WTC11 (cell line): ENCODE data around the gene SH2B3.

Experiments used
- ZNF317 ChIP-seq: sonication (generic); formaldehyde crosslinking; IDR thresholded peaks from 2 replicates; pipeline ENCODE4 v1.8.1; 2023; ENCODE audit warnings: low read depth, mild to moderate bottlenecking, moderate library complexity, missing genetic modification reagents, borderline replicate concordance
- TF ChIP-seq, protein P1 (sequence below): sonication (generic); formaldehyde crosslinking; IDR thresholded peaks from 2 replicates; pipeline ENCODE4 v1.8.0; 2022; ENCODE audit warnings: missing genetic modification reagents
- TF ChIP-seq, protein P2 (sequence below): sonication (generic); formaldehyde crosslinking; IDR thresholded peaks from 2 replicates; pipeline ENCODE4 v1.8.0; 2023; ENCODE audit warnings: missing genetic modification reagents, mild to moderate bottlenecking, borderline replicate concordance
- TF ChIP-seq, protein P3 (sequence below): fragments of 200-600 bp; IDR thresholded peaks from 2 replicates; pipeline ENCODE4 v1.8.0; 2022; ENCODE audit warnings: antibody characterized with exemption

DNA sequence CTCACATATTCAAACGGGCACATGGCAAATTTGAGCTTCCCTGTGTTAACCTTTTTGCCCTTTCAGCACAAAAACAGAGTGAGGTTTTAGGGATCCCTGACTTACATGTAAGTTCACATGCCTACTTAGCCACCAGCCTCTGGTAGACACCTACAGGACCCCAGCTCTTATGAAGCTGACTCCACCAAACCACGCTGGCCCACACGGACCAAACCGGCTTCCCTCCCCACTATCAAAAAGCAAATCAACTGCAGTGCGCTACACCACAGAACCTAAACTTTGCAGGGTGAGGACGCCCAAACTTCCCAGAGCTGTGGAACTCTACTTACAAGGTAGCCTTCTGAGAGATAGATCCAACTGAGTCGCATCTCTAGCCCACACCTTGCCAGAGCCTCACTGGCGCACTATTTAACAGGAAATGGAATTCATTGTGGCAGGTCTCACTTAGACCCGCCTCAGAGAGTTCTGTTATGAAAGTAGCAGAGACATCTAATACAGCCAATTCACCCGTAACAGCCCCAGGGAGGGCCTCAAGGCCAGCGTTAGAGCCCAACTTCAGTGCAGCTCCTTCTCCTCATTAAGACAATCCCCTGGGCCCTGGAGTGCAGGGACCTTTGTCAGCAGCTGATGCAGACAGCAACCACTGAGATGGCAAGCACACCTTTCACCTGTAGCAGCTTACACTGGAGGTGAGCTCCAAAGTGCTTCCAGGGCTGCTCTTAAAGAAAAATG is 49.2 kb downstream of the SH2B3 start:
- TF ChIP-seq ZNF317 (CRISPR knock-in tag), result no peak
- TF ChIP-seq, protein P1, sequence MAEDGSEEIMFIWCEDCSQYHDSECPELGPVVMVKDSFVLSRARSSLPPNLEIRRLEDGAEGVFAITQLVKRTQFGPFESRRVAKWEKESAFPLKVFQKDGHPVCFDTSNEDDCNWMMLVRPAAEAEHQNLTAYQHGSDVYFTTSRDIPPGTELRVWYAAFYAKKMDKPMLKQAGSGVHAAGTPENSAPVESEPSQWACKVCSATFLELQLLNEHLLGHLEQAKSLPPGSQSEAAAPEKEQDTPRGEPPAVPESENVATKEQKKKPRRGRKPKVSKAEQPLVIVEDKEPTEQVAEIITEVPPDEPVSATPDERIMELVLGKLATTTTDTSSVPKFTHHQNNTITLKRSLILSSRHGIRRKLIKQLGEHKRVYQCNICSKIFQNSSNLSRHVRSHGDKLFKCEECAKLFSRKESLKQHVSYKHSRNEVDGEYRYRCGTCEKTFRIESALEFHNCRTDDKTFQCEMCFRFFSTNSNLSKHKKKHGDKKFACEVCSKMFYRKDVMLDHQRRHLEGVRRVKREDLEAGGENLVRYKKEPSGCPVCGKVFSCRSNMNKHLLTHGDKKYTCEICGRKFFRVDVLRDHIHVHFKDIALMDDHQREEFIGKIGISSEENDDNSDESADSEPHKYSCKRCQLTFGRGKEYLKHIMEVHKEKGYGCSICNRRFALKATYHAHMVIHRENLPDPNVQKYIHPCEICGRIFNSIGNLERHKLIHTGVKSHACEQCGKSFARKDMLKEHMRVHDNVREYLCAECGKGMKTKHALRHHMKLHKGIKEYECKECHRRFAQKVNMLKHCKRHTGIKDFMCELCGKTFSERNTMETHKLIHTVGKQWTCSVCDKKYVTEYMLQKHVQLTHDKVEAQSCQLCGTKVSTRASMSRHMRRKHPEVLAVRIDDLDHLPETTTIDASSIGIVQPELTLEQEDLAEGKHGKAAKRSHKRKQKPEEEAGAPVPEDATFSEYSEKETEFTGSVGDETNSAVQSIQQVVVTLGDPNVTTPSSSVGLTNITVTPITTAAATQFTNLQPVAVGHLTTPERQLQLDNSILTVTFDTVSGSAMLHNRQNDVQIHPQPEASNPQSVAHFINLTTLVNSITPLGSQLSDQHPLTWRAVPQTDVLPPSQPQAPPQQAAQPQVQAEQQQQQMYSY (CRISPR knock-in tag), result no peak
- TF ChIP-seq, protein P2, sequence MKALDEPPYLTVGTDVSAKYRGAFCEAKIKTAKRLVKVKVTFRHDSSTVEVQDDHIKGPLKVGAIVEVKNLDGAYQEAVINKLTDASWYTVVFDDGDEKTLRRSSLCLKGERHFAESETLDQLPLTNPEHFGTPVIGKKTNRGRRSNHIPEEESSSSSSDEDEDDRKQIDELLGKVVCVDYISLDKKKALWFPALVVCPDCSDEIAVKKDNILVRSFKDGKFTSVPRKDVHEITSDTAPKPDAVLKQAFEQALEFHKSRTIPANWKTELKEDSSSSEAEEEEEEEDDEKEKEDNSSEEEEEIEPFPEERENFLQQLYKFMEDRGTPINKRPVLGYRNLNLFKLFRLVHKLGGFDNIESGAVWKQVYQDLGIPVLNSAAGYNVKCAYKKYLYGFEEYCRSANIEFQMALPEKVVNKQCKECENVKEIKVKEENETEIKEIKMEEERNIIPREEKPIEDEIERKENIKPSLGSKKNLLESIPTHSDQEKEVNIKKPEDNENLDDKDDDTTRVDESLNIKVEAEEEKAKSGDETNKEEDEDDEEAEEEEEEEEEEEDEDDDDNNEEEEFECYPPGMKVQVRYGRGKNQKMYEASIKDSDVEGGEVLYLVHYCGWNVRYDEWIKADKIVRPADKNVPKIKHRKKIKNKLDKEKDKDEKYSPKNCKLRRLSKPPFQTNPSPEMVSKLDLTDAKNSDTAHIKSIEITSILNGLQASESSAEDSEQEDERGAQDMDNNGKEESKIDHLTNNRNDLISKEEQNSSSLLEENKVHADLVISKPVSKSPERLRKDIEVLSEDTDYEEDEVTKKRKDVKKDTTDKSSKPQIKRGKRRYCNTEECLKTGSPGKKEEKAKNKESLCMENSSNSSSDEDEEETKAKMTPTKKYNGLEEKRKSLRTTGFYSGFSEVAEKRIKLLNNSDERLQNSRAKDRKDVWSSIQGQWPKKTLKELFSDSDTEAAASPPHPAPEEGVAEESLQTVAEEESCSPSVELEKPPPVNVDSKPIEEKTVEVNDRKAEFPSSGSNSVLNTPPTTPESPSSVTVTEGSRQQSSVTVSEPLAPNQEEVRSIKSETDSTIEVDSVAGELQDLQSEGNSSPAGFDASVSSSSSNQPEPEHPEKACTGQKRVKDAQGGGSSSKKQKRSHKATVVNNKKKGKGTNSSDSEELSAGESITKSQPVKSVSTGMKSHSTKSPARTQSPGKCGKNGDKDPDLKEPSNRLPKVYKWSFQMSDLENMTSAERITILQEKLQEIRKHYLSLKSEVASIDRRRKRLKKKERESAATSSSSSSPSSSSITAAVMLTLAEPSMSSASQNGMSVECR (CRISPR knock-in tag), result no peak
- TF ChIP-seq, protein P3, sequence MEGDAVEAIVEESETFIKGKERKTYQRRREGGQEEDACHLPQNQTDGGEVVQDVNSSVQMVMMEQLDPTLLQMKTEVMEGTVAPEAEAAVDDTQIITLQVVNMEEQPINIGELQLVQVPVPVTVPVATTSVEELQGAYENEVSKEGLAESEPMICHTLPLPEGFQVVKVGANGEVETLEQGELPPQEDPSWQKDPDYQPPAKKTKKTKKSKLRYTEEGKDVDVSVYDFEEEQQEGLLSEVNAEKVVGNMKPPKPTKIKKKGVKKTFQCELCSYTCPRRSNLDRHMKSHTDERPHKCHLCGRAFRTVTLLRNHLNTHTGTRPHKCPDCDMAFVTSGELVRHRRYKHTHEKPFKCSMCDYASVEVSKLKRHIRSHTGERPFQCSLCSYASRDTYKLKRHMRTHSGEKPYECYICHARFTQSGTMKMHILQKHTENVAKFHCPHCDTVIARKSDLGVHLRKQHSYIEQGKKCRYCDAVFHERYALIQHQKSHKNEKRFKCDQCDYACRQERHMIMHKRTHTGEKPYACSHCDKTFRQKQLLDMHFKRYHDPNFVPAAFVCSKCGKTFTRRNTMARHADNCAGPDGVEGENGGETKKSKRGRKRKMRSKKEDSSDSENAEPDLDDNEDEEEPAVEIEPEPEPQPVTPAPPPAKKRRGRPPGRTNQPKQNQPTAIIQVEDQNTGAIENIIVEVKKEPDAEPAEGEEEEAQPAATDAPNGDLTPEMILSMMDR, result no peak
